ENCODE results near the gene PPP1R18. TPM values are rescaled to one million over a fixed set of nuclear protein-coding genes. Genes with fewer than 3 reads are reported as not detected.

PPP1R18 gene
- total RNA-seq, 1 experiment from 2014 or later: 28.2 TPM

- H3K27me3 Mint-ChIP-seq (ENCODE audit: unreplicated experiment): no peaks in the 10 kb centered on the region
- no peak overlapping the region for H3K27ac Mint-ChIP-seq (ENCODE audit: unreplicated experiment)
- peaks cover 90% of the 10 kb centered on the region for H3K36me3 Mint-ChIP-seq (ENCODE audit: insufficient read depth, unreplicated experiment)
- DNase-seq: no peak
- no TSS peak for BruUV-seq (replicated peaks)
- H3K9me3 Mint-ChIP-seq (ENCODE audit: low read depth, unreplicated experiment): no peaks in the 10 kb centered on the region
- TF ChIP-seq CTCF (IDR thresholded peaks at IDR 0.05; ENCODE audit: unreplicated experiment): no peak
- CTCF ChIA-PET: no interaction called here
- H3K4me3 Mint-ChIP-seq (ENCODE audit: low read depth, unreplicated experiment): no peak overlapping the region
- intact Hi-C loops (cut with micrococcal nuclease; ENCODE audit: unreplicated experiment): no loop called here
- H3K4me1 Mint-ChIP-seq (ENCODE audit: low read depth, unreplicated experiment): no peaks in the 10 kb centered on the region
These were observed 29.9 kb downstream of the PPP1R18 start for GRCh38 chr6:30656513-30656912.

DNA sequence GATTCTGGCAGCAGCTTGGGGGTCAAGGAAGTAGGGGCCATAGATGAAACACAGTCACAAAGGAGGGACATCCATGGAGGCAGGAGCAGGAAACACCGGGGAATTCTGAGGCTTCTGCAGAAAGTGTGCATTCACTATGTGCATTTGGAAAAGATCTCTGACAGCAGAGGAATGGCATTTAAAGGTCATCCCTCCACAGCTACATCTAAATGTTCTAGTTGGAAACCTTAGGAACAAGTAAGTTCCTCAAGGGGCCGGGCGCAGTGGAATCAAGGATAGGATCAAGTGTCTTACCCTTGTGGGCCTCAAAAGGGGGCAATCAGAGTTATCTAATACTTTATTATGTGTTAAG lies 30.7 kb downstream of the PPP1R18 start:
- TF ChIP-seq CTCF (IDR thresholded peaks at IDR 0.05; ENCODE audit: unreplicated experiment): no peak
- CTCF ChIA-PET: no interaction called here
- H3K4me1 Mint-ChIP-seq (ENCODE audit: low read depth, unreplicated experiment): no peaks in the 10 kb centered on the region
- no peak for DNase-seq
- BruUV-seq (replicated peaks): no TSS peak
- H3K4me3 Mint-ChIP-seq (ENCODE audit: low read depth, unreplicated experiment): no peak overlapping the region
- H3K9me3 Mint-ChIP-seq (ENCODE audit: low read depth, unreplicated experiment): no peaks in the 10 kb centered on the region
- H3K27me3 Mint-ChIP-seq (ENCODE audit: unreplicated experiment): no peaks in the 10 kb centered on the region
- no peak overlapping the region for H3K27ac Mint-ChIP-seq (ENCODE audit: unreplicated experiment)
- intact Hi-C loops (cut with micrococcal nuclease; ENCODE audit: unreplicated experiment): no loop called here
- H3K36me3 Mint-ChIP-seq (ENCODE audit: insufficient read depth, unreplicated experiment): peaks cover 91% of the 10 kb centered on the region

- Mint-ChIP-seq H3K9me3 (ENCODE audit: low read depth, unreplicated experiment) (no peaks in the 10 kb centered on the region), H3K27me3 (ENCODE audit: unreplicated experiment) (no peaks in the 10 kb centered on the region), H3K4me3 (ENCODE audit: low read depth, unreplicated experiment) (no peak overlapping the region), H3K27ac (ENCODE audit: unreplicated experiment) (no peak overlapping the region), H3K4me1 (ENCODE audit: low read depth, unreplicated experiment) (no peaks in the 10 kb centered on the region), H3K36me3 (ENCODE audit: insufficient read depth, unreplicated experiment) (peaks cover 91% of the 10 kb centered on the region)
- no peak for DNase-seq
- intact Hi-C loops (cut with micrococcal nuclease; ENCODE audit: unreplicated experiment): no loop called here
- no TSS peak for BruUV-seq (replicated peaks)
- TF ChIP-seq CTCF (IDR thresholded peaks at IDR 0.05; ENCODE audit: unreplicated experiment): no peak
- CTCF ChIA-PET: no interaction called here
These were observed 31.4 kb downstream of the PPP1R18 start for GRCh38 chr6:30654798-30655742.

DNA sequence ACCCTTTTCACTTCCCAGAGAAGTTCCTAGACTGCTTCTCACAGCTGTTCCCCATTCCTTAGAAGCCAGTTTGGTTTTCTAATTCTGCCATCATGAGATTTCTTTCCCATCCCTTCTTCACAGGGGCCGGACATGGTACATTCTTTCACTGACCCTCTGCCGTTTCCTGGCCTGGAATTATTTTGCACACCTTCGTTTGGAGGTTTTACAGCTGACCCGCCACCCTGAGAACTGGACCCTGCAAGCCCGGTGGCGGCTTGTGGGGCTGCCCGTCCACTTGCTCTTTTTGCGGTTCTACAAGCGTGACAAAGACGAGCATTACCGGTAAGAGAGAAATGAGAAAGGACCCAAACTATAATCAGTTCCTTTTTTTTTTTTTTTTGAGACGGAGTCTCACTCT lies 35.3 kb downstream of the PPP1R18 start:
- H3K4me3 Mint-ChIP-seq (ENCODE audit: low read depth, unreplicated experiment): no peak overlapping the region
- TF ChIP-seq CTCF (IDR thresholded peaks at IDR 0.05; ENCODE audit: unreplicated experiment): no peak
- CTCF ChIA-PET: interaction anchor here (1.3 kb wide), 1 partner anchor 80 kb away, joined by 4 read pairs; no protein-coding TSS in a partner anchor
- intact Hi-C loops (cut with micrococcal nuclease; ENCODE audit: unreplicated experiment): no loop called here
- peaks cover 89% of the 10 kb centered on the region for H3K36me3 Mint-ChIP-seq (ENCODE audit: insufficient read depth, unreplicated experiment)
- no peaks in the 10 kb centered on the region for H3K27me3 Mint-ChIP-seq (ENCODE audit: unreplicated experiment)
- no TSS peak for BruUV-seq (replicated peaks)
- no peaks in the 10 kb centered on the region for H3K9me3 Mint-ChIP-seq (ENCODE audit: low read depth, unreplicated experiment)
- H3K4me1 Mint-ChIP-seq (ENCODE audit: low read depth, unreplicated experiment): peaks cover 6% of the 10 kb centered on the region
- DNase-seq: no peak
- no peak overlapping the region for H3K27ac Mint-ChIP-seq (ENCODE audit: unreplicated experiment)

Measured in Calu3 (cell line).